NT2/D1 (cell line): ENCODE results near the gene C1RL.

ENCODE experiments used
- DNase-seq: peaks from one replicate; pipeline ENCODE4 v3.0.0-alpha.2; 2011; ENCODE audit warnings: low read depth, low spot score
- H3K27me3 ChIP-seq: 2 replicates; pipeline ENCODE4 v1.6.0; 2011; ENCODE audit warnings: mild to moderate bottlenecking; ENCODE audit not compliant: insufficient read length, insufficient read depth
- H3K36me3 ChIP-seq: 2 replicates; pipeline ENCODE4 v1.6.1; 2011; ENCODE audit warnings: mild to moderate bottlenecking, low read length, mixed read lengths; ENCODE audit not compliant: insufficient read depth, insufficient read length
- H3K4me1 ChIP-seq: 2 replicates; pipeline ENCODE4 v1.5.1; 2011; ENCODE audit not compliant: insufficient read depth, insufficient read length
- H3K4me3 ChIP-seq: 2 replicates; pipeline ENCODE4 v1.5.1; 2011; ENCODE audit warnings: low read depth; ENCODE audit not compliant: insufficient read length
- H3K9ac ChIP-seq: 2 replicates; pipeline ENCODE4 v1.6.0; 2011; ENCODE audit warnings: low read depth; ENCODE audit not compliant: insufficient read length
- H3K9me3 ChIP-seq: 2 replicates; pipeline ENCODE4 v1.5.1; 2011; ENCODE audit warnings: mild to moderate bottlenecking, low read length; ENCODE audit not compliant: insufficient read depth
- SUZ12 ChIP-seq: IDR thresholded peaks from 2 replicates; pipeline ENCODE4 v1.6.1; 2011; ENCODE audit not compliant: insufficient read length, insufficient read depth; ENCODE audit errors: extremely low read depth
- YY1 ChIP-seq: IDR thresholded peaks from 2 replicates; pipeline ENCODE4 v1.6.1; 2011; ENCODE audit not compliant: insufficient read length, insufficient read depth
- ZNF274 ChIP-seq: IDR thresholded peaks from 2 replicates; pipeline ENCODE4 v1.6.1; 2011; ENCODE audit warnings: mild to moderate bottlenecking, low read depth, low read length

The C1RL gene

GRCh38 chr12:7103837-7104584 is 5.0 kb downstream of the C1RL start:
- Histone ChIP-seq H3K27me3 (no peaks in the 10 kb centered on the region), H3K4me3 (no peak overlapping the region), H3K4me1 (peaks cover 5% of the 10 kb centered on the region), H3K36me3 (peaks cover 22% of the 10 kb centered on the region), H3K9ac (no peak overlapping the region), H3K9me3 (peaks cover 17% of the 10 kb centered on the region)
- TF ChIP-seq YY1 (no peak), SUZ12 (no peak), ZNF274 (no peak)
- DNase-seq, result no peak

GRCh38 chr12:7102582-7102981 is 6.4 kb downstream of the C1RL start:
- TF ChIP-seq ZNF274 (no peak), YY1 (no peak)
- Histone ChIP-seq H3K36me3 (peaks cover 22% of the 10 kb centered on the region), H3K9me3 (peaks cover 17% of the 10 kb centered on the region), H3K4me3 (no peak overlapping the region), H3K4me1 (peaks cover 2% of the 10 kb centered on the region), H3K27me3 (no peaks in the 10 kb centered on the region), H3K9ac (no peak overlapping the region)
- DNase-seq, result no peak

- Histone ChIP-seq H3K27me3 (no peaks in the 10 kb centered on the region), H3K4me3 (no peak overlapping the region), H3K9ac (no peak overlapping the region), H3K4me1 (peaks cover 5% of the 10 kb centered on the region), H3K9me3 (peaks cover 13% of the 10 kb centered on the region), H3K36me3 (peaks cover 22% of the 10 kb centered on the region)
- DNase-seq, result no peak
- TF ChIP-seq YY1 (no peak), ZNF274 (no peak), SUZ12 (no peak)
These were observed 7.3 kb downstream of the C1RL start for GRCh38 chr12:7101694-7102131.

- no peak for TF ChIP-seq ZNF274
- no peak for TF ChIP-seq YY1
- TF ChIP-seq SUZ12, result no peak
- peaks cover 22% of the 10 kb centered on the region for H3K36me3 ChIP-seq
- H3K9ac ChIP-seq, result no peak overlapping the region
- no peak for DNase-seq
- H3K9me3 ChIP-seq, result peaks cover 7% of the 10 kb centered on the region
- H3K4me3 ChIP-seq, result no peak overlapping the region
- peaks cover 10% of the 10 kb centered on the region for H3K4me1 ChIP-seq
- H3K27me3 ChIP-seq, result no peaks in the 10 kb centered on the region
These were observed 7.8 kb downstream of the C1RL start for GRCh38 chr12:7101047-7101693.

GRCh38 chr12:7100239-7100638 is 8.8 kb downstream of the C1RL start:
- Histone ChIP-seq H3K4me1 (peaks cover 16% of the 10 kb centered on the region), H3K36me3 (peaks cover 22% of the 10 kb centered on the region), H3K27me3 (no peaks in the 10 kb centered on the region), H3K4me3 (no peak overlapping the region), H3K9me3 (no peaks in the 10 kb centered on the region), H3K9ac (no peak overlapping the region)
- DNase-seq, result no peak
- TF ChIP-seq ZNF274, result no peak
- TF ChIP-seq SUZ12, result no peak
- TF ChIP-seq YY1, result no peak

GRCh38 chr12:7099290-7099996 is 9.6 kb downstream of the C1RL start:
- Histone ChIP-seq H3K9me3 (no peaks in the 10 kb centered on the region), H3K4me3 (no peak overlapping the region), H3K4me1 (peaks cover 16% of the 10 kb centered on the region), H3K9ac (no peak overlapping the region), H3K27me3 (no peaks in the 10 kb centered on the region), H3K36me3 (peaks cover 18% of the 10 kb centered on the region)
- TF ChIP-seq YY1, result no peak
- TF ChIP-seq ZNF274, result no peak
- TF ChIP-seq SUZ12, result no peak
- no peak for DNase-seq

GRCh38 chr12:7096979-7097378 is 12.0 kb downstream of the C1RL start:
- Histone ChIP-seq H3K4me1 (peaks cover 22% of the 10 kb centered on the region), H3K4me3 (no peak overlapping the region), H3K9me3 (no peaks in the 10 kb centered on the region), H3K36me3 (peaks cover 9% of the 10 kb centered on the region), H3K27me3 (no peaks in the 10 kb centered on the region), H3K9ac (no peak overlapping the region)
- no peak for DNase-seq
- TF ChIP-seq SUZ12 (no peak), YY1 (no peak), ZNF274 (no peak)
